GM21619 (cell line): Measurements from ENCODE around the gene MOG.
"Not testable (repeated sequence)": the region's sequence is repeated elsewhere in the genome, so short reads cannot be mapped to it uniquely, and the experiment has no call there.

Experiments used
- ATAC-seq: cut with Tn5 transposase; IDR thresholded peaks from one replicate; pipeline ENCODE4 v1.9.1; 2021; ENCODE audit not compliant: unreplicated experiment

Gene MOG

DNA sequence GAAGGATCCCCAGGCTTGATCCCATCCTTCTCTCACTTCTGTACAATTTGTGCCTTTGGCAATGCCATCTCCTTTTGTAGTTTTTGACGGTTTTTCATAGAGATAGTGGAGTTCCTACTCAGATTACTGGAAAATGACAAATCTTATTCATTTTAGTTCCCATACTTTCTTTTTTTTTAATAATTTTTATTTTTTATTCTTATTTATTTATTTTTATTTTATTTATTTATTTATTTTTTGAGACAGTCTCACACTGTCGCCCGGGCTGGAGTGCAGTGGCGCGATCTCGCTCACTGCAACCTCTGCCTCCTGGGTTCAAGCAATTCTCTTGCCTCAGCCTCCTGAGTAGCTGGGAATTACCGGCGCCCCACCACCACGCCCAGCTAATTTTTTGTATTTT is 19.6 kb upstream of the MOG start:
- no peak for ATAC-seq

DNA sequence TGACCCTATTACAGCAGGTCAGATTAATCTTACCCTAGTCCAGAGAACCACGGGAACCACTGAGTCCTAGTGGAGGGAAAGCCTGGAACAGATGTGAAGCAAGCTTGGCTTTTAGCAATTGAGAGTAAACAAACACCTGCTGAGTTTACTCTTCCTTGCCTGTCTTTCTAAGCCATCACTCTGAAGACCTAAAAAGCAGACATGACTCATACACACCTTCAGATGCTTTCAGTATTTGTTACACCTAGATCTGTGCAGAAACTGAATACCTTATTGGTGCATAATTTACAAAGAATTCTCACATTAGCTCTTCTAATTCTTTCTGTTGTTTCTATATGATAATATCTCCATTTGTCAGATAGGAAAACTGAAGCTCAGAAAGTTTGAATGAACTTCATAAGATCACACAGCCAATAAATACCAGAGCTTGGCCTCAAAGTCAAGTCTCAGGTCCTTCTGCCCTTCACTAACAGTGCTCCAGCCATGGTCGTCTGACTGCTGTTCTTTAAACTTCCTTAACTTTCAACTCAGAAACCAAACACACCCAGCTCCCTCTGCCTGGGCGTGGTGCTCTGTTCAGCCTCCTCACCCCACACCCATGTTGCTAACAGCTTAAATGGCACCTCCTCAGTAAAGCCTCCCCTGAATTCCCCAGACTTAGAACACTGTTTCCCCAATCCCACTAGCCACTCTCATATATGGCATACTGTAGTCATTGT is 15.3 kb upstream of the MOG start:
- ATAC-seq, result no peak

DNA sequence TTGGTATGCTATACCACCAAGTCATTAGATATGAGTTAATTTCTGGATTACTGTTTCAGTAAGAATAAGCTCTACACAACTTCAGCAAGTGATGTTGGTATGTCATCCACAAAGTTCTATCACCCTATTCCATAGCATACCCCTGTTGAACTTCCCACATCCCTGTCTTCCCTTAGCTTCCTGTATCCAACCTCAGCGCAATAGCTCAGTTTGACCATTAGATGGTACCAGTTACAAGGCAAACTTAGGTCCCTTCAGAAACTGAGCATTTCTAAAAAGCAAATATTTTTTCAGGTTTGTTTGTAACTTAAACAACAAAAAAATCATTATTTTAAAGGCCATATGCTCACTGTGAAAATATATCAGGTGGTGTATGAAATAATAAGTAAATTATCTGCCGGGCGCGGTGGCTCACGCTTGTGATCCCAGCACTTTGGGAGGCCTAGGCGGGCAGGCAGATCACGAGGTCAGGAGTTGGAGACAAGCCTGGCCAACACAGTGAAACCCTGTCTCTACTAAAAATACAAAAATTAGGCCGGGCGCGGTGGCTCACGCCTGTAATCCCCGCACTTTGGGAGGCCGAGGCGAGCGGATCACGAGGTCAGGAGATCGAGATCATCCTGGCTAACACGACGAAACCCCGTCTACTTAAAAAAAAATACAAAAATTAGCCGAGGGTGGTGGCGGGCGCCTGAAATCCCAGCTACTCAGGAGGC is 8.8 kb upstream of the MOG start:
- no peak for ATAC-seq

DNA sequence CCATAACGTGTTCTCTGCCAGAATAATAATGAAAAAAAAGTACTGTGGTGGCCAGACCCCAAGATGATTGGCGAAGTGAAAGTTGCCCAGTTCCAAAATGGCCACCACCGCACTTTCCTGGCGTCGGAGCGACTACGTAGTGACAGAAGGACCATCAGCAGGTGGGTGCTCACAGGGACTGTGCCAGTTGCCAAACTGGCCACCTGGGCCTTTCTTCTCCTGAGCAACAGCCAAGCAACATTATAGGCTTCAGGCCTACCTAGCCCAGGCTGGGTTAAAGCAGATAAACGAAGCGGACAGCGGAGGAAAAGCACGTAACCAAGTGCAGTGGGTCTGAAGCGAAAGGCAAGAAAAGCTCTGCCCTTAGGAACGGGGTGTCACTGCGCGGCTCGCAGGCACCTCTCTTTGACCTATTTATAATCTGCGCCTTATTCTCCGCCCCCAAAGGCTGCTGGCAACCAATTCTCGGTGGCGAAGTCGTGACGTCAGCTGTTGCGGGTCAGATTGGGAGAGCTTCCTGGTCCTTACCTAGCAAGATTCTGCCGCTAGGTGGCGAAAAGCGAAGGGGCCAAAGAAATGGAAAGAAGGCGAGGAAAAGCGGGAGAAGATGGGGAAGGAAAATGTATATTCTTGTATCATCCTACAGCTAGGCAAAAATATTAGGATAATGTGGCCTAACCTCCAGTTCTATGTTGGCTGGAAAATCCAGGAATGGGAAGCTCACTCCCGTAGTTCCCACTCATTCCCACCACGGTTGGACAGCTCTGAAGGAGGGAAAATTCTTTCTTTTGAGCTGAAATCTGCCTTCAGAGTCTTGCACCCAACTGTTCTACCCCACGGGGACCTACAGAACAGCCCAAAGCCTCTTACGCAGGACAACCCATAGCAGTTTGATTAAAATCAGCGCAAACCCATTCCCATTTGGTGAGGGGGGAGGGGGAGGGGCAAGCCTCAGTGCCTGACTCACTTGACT is 6.9 kb upstream of the MOG start:
- ATAC-seq, result peak; percentile 94

DNA sequence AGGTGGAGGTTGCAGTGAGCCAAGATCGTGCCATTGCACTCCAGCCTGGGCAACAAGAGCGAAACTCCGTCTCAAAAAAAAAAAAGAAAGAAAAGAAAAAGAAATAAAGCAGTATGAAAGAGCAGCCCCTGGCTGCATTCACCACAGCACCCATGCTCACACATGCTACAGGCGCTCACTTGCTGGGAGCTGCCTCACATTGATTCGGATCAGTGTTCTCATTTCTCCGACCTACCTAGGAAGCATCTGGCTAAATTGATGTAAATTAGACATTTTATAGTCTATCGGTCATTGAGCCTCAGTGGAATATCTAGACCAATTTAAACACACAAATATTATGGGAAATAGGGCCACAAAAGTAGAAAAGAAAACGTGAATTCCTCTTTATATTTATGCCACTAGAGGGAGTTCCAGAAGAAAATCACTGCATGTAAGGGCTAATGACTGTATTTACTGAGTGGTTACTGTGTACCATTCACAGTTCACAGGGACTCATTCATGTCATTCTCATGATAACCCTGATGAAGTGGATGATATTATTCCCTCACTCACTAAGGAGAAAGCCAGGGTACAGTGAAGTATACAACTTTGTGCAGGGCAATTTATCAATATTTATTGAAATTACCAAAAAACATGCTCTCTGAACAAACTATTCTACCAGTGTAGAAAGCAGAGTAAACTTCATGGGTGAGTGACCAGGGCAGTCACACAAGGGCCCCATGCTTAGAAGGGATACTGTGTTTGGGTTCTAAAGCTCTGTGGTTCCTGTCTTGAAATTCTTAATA is 5.3 kb upstream of the MOG start:
- no peak for ATAC-seq

DNA sequence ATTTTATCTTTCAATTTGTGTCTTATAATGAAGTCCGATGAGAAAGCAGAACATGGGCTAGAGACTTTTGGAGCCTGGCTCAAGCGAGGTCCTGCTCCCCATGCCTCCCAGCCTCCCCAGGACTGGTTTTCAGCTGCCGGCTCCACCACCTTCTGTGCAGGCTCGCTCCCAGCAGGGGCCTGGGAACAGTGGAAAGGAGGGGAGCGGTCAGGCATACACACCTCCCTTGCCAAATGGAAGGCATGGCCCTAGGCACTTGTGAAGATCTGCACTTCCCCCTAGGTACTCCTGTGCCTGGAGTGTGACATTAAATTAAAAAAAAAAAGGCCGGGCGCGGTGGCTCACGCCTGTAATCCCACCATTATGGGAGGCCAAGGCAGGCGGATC is 4.7 kb upstream of the MOG start:
- ATAC-seq, result no peak

DNA sequence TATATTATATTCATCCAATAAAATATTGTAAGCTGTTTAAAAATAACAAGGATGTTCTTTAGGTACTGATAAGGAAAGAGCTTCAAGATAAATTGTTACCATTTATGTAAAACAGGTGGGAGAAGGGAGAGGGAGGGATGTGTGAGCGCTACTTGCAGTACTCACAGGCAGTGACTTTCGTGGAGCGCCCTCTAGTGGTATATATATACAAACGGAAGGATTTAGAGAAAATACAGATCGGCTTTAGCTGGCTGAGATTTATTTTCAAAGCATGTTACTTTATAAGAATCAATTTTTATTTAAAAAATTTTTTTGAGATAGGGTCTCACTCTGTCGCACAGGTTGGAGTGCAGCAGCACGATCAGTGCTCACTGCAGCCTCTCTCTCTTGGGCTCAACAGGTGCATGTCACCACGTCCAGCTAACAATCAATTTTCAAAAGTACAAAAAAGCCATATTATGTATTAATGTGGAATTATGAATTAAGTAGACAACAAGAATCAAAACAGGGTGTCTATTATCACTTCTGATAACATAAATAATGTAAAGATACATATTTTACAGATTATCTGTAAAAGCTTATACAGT is 3.3 kb upstream of the MOG start:
- no peak for ATAC-seq

DNA sequence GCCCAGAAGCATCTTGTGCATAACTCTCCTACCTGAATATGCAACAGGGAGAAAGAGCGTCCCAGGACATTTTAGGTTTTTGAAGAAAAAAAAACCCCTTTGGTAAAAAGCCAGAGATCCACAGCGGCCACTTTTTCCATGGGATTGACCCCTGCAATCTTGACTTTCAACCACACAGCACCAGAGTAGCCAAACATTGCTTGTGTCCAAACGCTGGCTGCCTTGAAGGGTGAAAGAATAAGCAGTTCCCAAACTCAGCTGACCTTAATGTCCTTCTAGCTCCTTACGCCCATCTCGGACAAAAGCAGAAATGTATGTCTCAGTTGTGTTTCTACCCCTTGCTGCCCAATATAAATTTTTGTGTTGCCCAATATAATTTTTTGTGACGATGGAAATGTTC is 1.2 kb upstream of the MOG start:
- no peak for ATAC-seq

DNA sequence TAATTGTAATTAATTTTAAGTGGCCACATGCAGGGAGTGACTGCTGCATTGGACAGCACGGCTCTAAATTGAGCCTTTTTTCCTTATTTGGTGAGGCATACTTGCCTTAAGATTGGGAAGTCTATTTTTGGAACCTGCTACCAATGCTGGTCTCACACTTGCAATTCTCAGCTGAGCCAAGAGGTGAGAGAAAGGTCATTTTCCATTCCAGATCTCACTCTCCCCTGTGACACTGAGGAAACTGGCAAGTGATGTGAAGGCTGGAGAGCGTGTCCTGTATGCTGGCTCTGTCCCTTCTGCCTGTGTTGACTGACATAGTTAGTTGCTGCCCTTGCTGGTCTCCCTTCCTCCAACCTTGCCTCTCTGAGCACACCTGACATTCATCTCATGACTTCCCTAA is 735 bp upstream of the MOG start:
- no peak for ATAC-seq

DNA sequence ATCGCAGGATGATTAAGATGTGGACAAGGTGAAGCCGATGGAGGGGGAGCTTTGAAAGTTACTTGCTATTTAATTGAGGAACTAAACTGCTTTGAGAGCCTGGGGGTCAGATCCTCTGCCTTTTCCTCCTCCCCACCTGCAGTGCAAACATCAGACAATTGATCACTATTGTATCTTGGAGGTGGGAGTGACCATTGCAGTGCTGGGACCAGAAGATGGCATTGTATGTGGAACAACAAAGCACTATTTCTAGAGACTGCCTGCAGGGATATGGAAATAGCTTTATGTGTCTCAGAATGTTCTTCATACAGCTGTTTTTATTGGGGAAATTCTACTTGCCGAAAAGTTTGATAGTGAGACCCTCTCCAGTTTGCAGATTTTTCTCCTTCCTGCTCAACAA is 4.2 kb downstream of the MOG start:
- no peak for ATAC-seq

DNA sequence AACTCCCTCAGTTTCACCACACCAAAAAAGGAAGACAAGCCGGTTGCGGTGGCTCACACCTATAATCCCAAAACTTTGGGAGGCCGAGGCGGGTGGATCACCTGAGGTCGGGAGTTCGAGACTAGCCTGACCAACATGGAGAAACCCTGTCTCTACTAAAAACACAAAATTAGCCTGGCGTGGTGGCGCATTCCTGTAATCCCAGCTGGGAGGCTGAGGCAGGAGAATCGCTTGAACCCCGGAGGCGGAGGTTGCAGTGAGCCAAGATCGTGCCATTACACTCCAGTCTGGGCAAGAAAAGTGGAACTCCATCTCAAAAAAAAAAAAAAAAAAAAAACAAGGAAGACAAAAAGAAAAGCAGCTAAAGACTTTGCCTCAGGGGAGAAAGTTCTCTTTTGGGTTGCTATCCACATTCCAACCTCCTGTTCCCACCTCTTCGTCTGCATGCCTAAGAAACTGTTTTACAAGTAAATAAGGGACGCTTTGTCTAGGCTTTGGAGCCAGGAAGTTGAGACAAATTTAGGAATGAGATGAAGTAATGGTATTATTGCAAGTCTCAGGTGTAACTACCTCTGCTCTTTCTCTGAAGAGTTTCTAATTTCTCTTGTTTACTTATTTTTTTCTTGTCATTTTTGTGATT is 4.7 kb downstream of the MOG start:
- ATAC-seq, result not testable (repeated sequence)

DNA sequence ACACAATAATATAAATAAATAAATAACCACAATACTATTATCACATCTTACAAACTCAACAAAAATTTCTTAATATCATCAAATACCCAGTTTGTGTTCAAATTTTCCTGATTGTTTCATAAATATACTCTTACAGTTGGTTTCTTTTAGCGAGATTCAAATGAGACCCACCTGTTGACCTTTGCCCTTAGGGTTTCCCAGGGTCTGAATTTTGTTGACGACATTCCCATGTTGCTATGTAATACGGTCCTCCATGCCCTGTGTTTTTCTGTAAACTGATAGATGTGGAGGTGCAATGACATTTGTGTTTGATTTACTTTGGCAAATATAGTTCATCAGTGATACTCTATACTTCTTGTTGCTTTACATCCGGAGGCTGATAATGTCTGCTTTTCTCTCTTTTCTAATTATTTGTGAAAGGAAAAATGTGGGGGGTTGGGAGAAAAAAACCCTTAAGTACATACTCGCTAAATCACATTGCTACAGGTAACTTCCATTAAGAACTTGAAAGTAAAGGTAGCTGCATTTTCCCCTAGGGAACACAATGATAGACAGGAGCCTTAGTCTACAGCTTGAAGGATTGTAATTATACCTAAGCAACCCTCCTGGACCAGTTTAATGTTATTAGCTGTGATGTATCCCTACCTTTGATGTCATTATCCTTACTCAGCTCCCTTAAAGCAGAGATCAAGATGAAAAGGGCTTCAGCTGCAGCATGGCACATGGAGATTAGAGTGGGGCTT is 6.6 kb downstream of the MOG start:
- ATAC-seq, result no peak

DNA sequence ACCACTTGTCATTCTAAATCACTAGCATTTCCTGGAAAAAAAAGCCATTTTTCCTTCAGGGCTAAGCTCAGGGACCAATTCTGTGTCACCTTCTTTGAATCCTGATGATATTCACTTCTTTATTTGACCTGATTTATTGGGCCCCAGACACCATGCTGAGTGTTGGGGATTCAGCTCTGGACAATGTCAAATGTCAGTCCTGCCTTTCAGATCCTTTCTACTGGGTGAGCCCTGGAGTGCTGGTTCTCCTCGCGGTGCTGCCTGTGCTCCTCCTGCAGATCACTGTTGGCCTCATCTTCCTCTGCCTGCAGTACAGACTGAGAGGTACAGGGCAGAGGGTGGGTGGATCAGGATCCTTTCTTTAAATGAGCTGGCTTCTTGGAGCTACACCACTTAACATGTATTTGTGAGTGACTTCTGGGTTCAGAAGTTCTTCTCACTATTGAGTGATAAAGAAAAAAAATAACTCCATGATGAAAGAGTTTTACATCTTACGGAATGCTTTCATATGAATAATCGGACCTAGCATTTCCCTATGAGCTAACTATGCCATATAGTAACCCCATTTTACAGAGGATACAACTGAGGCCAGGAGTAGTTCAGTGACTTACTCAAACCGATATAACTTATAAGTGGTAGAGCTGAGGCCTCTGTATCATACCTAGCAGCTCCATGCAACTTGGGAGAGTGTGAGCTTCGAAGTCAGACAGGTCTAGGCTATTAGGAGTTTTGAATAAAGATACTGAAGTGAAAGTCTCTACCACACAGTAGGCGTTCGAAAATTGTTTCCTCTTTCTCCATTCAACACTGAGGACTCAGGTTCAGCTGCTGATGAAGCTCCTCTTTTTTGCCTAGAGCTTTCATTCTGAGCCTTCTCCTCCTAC is 9.3 kb downstream of the MOG start:
- ATAC-seq, result no peak

DNA sequence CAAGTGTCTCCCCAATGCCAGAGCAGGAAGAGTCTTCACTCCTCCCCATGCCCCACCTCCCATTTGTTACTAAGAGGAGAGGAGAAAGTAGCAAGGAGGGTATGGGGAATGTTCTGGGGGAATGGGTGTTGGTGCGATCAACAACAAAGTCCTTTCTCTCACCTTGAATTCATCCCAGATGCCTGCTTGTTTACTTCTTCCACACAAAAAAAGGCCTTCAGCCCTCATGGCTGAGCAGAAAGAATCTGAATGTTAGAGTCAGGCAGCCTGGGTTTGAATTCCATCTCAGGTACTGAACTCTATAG is 9.9 kb downstream of the MOG start:
- ATAC-seq, result no peak

DNA sequence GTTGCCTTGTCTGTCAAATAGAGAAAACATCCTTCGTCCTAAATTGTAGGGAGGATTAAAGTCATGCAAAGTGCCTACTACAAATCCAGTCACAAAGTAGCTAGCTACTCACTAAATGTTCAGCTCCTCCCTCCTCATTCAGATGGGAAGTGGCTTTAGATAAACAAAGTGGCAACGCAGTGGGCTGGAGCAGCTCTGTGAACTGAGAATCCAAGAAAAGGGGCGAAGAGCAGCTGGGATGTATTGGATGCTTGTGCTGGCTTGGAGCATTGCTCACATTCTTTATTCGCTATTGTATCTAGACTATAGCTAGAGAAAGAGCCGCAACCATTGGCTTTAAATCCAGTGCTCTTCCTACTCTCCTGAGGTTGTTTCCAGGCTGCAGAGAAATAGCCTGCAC is 10.3 kb downstream of the MOG start:
- ATAC-seq, result no peak

DNA sequence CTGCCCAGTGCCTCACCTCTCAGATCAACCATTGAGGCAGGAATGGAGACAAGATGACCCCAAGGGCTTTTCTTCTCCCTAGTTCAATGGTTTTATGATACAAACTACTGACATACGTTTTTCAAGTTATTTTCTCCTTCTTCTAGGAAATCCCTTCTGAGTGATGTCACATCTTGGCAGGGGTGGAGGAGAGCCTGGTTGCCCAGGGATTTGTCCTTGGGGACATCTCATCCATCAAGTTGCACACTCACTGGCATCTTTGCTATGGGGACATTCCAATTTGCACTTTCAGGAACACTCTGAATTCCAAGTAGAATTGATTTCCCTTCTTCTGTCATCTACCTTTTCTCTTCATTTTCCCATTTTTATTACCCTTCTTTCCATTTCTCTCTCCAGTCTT is 14.1 kb downstream of the MOG start:
- ATAC-seq, result no peak

DNA sequence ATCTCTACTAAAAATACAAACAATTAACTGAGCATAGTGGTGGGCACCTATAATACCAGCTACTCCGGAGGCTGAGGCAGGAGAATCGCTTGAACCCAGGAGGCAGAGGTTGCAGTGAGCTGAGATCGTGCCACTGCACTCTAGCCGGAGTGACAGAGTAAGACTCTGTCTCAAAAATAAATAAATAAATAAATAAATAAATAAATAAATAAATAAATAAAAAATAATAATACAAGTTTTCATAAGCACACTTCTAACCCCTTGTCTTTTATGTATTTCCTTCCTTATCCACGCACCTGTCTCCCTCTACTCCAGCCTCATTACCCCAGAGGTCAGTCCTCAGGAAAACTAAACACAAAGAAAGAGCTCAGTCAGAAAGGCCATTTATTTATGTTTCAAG is 15.2 kb downstream of the MOG start:
- ATAC-seq, result not testable (repeated sequence)

DNA sequence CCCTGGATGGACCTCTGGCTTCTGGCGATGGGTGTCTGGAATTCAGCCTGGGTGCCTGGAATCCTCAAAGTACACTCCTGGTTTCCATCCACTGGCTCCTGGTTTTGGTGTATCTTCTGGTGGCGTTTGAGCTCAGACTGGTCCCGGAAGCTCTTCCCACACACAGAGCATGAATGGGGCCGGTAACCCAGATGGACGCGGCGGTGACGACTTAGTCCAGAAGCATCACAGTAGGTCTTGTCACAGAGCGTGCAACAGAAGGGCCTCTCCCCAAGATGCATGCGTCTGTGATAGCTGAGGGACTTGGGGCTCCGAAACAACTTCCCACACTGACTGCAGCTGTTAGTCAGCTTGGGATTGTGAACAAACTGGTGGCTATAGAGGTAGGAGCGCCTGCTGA is 16.3 kb downstream of the MOG start:
- no peak for ATAC-seq

DNA sequence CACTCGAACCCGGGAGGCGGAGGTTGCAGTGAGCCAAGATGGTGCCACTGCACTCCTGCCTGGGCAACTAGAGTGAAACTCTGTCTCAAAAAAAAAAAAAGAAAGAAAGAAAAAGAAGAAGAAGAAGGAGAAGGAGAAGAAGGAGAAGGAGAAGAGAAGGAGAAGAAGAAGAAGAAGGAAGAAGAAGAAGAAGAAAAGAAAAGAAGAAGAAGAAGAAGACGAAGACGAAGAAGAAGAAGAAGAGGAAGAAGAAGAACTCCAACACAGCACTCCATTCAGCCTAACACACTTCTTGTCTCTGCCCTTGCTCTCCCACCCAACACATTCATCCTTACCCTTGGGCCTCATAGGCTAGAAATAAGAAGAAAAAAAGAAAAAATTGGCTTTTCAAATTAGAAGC is 17.1 kb downstream of the MOG start:
- ATAC-seq, result no peak
